HG03139 (cell line): Measurements from ENCODE around the gene MAPK11.

Source experiments
- ATAC-seq: cut with Tn5 transposase; IDR thresholded peaks from one replicate; pipeline ENCODE4 v1.9.1; 2021; ENCODE audit not compliant: unreplicated experiment

MAPK11 gene

GRCh38 chr22:50250555-50251476 is 19.4 kb downstream of the MAPK11 start, which contains the start of gene HDAC10:
HDAC10 (minus strand) TSS chr22:50251265; CDS start chr22:50251032, 233 bp downstream.
- peak; percentile 44 for ATAC-seq

- no peak for ATAC-seq
Observed at GRCh38 chr22:50250249-50250554, 20.0 kb downstream of the MAPK11 start.

- ATAC-seq, result no peak
Observed at GRCh38 chr22:50249341-50250248, 20.6 kb downstream of the MAPK11 start.

- ATAC-seq, result no peak
Observed at GRCh38 chr22:50248196-50249081, 21.7 kb downstream of the MAPK11 start.

GRCh38 chr22:50247748-50248147 is 22.4 kb downstream of the MAPK11 start:
- ATAC-seq, result no peak

GRCh38 chr22:50246242-50247175 is 23.7 kb downstream of the MAPK11 start:
- ATAC-seq, result no peak

- ATAC-seq, result peak; percentile 6
Observed at GRCh38 chr22:50245214-50246072, 24.7 kb downstream of the MAPK11 start.

- ATAC-seq, result peak; percentile 51
Observed at GRCh38 chr22:50244420-50245213, 25.6 kb downstream of the MAPK11 start, which contains the start of gene TUBGCP6. TUBGCP6 (minus strand) TSS chr22:50245023; CDS start chr22:50244459, 564 bp downstream.

GRCh38 chr22:50243685-50244419 is 26.3 kb downstream of the MAPK11 start:
- ATAC-seq, result peak; percentile 3

GRCh38 chr22:50242406-50242949 is 27.7 kb downstream of the MAPK11 start:
- no peak for ATAC-seq

GRCh38 chr22:50238755-50239154 is 31.4 kb downstream of the MAPK11 start:
- no peak for ATAC-seq

GRCh38 chr22:50236731-50237409 is 33.3 kb downstream of the MAPK11 start:
- ATAC-seq, result no peak

GRCh38 chr22:50233223-50233622 is 37.0 kb downstream of the MAPK11 start:
- ATAC-seq, result no peak

GRCh38 chr22:50232481-50233151 is 37.6 kb downstream of the MAPK11 start:
- ATAC-seq, result no peak

GRCh38 chr22:50229370-50229769 is 40.8 kb downstream of the MAPK11 start:
- no peak for ATAC-seq

GRCh38 chr22:50228366-50228765 is 41.8 kb downstream of the MAPK11 start:
- ATAC-seq, result no peak
